ENCODE results near the gene CYP4F11. TPM values are rescaled to one million over a fixed set of nuclear protein-coding genes. Genes with fewer than 3 reads are reported as not detected.
"Not testable (repeated sequence)": the region's sequence is repeated elsewhere in the genome, so short reads cannot be mapped to it uniquely, and the experiment has no call there.

Gene CYP4F11
- total RNA-seq, 6 experiments from 2014 or later: 55.3 to 95.8 (median 84.5) TPM

GRCh38 chr19:15893477-15893876 is 40.9 kb downstream of the CYP4F11 start:
- Histone ChIP-seq H3K4me3 (no peak overlapping the region), H3K36me3 (peaks cover 0 to 10% (median 0%) of the 10 kb centered on the region in 4 donors), H3K4me1 (peaks cover 0 to 29% (median 3%) of the 10 kb centered on the region in 4 donors), H3K27ac (no peak overlapping the region), H3K27me3 (no peaks in the 10 kb centered on the region), H3K9me3 (no peaks in the 10 kb centered on the region)
- ATAC-seq: peak in 2 of 4 donors; percentile 17 to 49
- WGBS (ENCODE audit: insufficient coverage, low coverage, low lambda C conversion rate, missing lambda C conversion rate): 7% methylated on average over 5 of the region's 7 CpGs
- peak in 2 of 3 donors; percentile 79 for DNase-seq
- TF ChIP-seq CTCF (IDR thresholded peaks at IDR 0.05) (no peak), POLR2A (IDR thresholded peaks at IDR 0.05) (no peak)
- intact Hi-C loops (cut with DNase I): no loop called here

GRCh38 chr19:15892012-15892411 is 42.3 kb downstream of the CYP4F11 start:
- intact Hi-C loops (cut with DNase I): no loop called here
- Histone ChIP-seq H3K4me3 (no peak overlapping the region), H3K4me1 (peaks cover 0 to 26% (median 3%) of the 10 kb centered on the region in 4 donors), H3K36me3 (peaks cover 0 to 10% (median 0%) of the 10 kb centered on the region in 4 donors), H3K27ac (no peak overlapping the region), H3K9me3 (no peaks in the 10 kb centered on the region), H3K27me3 (no peaks in the 10 kb centered on the region)
- TF ChIP-seq POLR2A (IDR thresholded peaks at IDR 0.05) (no peak), CTCF (IDR thresholded peaks at IDR 0.05) (no peak)
- ATAC-seq (no peak), DNase-seq (no peak)
- 65% methylated on average over 3 of the region's 6 CpGs for WGBS (ENCODE audit: insufficient coverage, low coverage, low lambda C conversion rate, missing lambda C conversion rate)

GRCh38 chr19:15891434-15891833 is 42.9 kb downstream of the CYP4F11 start:
- no peaks in the 10 kb centered on the region for H3K27me3 ChIP-seq
- TF ChIP-seq POLR2A (IDR thresholded peaks at IDR 0.05) (no peak), CTCF (IDR thresholded peaks at IDR 0.05) (no peak)
- DNase-seq (no peak), ATAC-seq (peak; percentile 25 to 59 (median 46))
- H3K4me3 ChIP-seq: no peak overlapping the region
- WGBS (ENCODE audit: insufficient coverage, low coverage, low lambda C conversion rate, missing lambda C conversion rate): 28% methylated on average over 6 of the region's 6 CpGs
- intact Hi-C loops (cut with DNase I): no loop called here
- no peaks in the 10 kb centered on the region for H3K9me3 ChIP-seq
- peaks cover 0 to 13% (median 3%) of the 10 kb centered on the region in 4 donors for H3K36me3 ChIP-seq
- H3K4me1 ChIP-seq: peaks cover 0 to 20% (median 0%) of the 10 kb centered on the region in 4 donors
- no peak overlapping the region for H3K27ac ChIP-seq

- ATAC-seq; H3K9me3 ChIP-seq; DNase-seq; intact Hi-C loops (cut with DNase I); H3K27ac ChIP-seq; H3K27me3 ChIP-seq; H3K4me3 ChIP-seq: not testable (repeated sequence)
- Histone ChIP-seq H3K36me3 (peaks cover 0 to 21% (median 6%) of the 10 kb centered on the region in 4 donors), H3K4me1 (peaks cover 0 to 17% (median 0%) of the 10 kb centered on the region in 4 donors)
- 76% methylated on average over 3 of the region's 9 CpGs for WGBS (ENCODE audit: insufficient coverage, low coverage, low lambda C conversion rate, missing lambda C conversion rate)
These were observed 45.0 kb downstream of the CYP4F11 start for GRCh38 chr19:15889339-15889738.

- Histone ChIP-seq H3K27ac (no peak overlapping the region), H3K4me1 (no peaks in the 10 kb centered on the region), H3K4me3 (no peak overlapping the region), H3K27me3 (no peaks in the 10 kb centered on the region), H3K36me3 (peaks cover 0 to 21% (median 10%) of the 10 kb centered on the region in 4 donors), H3K9me3 (no peaks in the 10 kb centered on the region)
- no peak for TF ChIP-seq POLR2A (IDR thresholded peaks at IDR 0.05)
- TF ChIP-seq CTCF (IDR thresholded peaks at IDR 0.05): no peak
- no peak for DNase-seq
- no CpG with 5 or more reads among the region's 7 CpGs for WGBS (ENCODE audit: insufficient coverage, low coverage, low lambda C conversion rate, missing lambda C conversion rate)
- intact Hi-C loops (cut with DNase I): no loop called here
- ATAC-seq: no peak
These were observed 48.4 kb downstream of the CYP4F11 start for GRCh38 chr19:15885919-15886318.
